A549 (cell line): Measurements from ENCODE around the gene CHKA. TPM values are rescaled to one million over a fixed set of nuclear protein-coding genes. Genes with fewer than 3 reads are reported as not detected.

Experiments
- ATAC-seq, 2 experiments: fragments of 200-7000 bp in 1 of 2; fragments of >200 bp in 1 of 2; cut with Nextera tagmentation in 1 of 2; cut with Tn5 transposase in 1 of 2; 3 replicates each; pipeline versions ENCODE4 v1.8.0 to v1.9.1; 2018 to 2020; ENCODE audit warnings: mild to moderate bottlenecking in 1 of 2, moderate library complexity in 1 of 2
- CTCF ChIA-PET: fragments of 300-600 bp; sonication (Branson Sonifier 250); formaldehyde crosslinking; extraction: SDS; loops from one replicate; lab custom pipeline; 2021; ENCODE audit warnings: antibody characterized with exemption, inconsistent platforms; lab: Yijun Ruan, JAX
- POLR2A ChIA-PET: fragments of 350-600 bp; formaldehyde crosslinking; extraction: SDS; loops from one replicate; lab custom pipeline; 2021; ENCODE audit warnings: antibody characterized with exemption, inconsistent platforms; lab: Yijun Ruan, JAX
- DNase-seq, 2 experiments: peaks; one replicate each; pipeline versions ENCODE4 v3.0.0 to v3.0.0-alpha.2; 2011 to 2016; ENCODE audit warnings: low read depth in 1 of 2, low spot score in 1 of 2
- FAIRE-seq: peaks from 2 replicates; lab custom pipeline; 2011; peaks lifted over from hg19 to GRCh38; lab: Jason Lieb, UNC
- H3K27ac ChIP-seq, 2 experiments: fragments of >200 bp; sonication (Bioruptor Twin); formaldehyde crosslinking; 3 replicates each; pipeline ENCODE4 v1.5.1; 2016 to 2017
- H3K4me1 ChIP-seq: fragments of >200 bp; sonication (Bioruptor Twin); formaldehyde crosslinking; 3 replicates; pipeline ENCODE4 v1.6.1; 2016
- H3K4me2 ChIP-seq: fragments of >200 bp; sonication (Bioruptor Twin); formaldehyde crosslinking; 3 replicates; pipeline ENCODE4 v1.6.1; 2016
- H3K4me3 ChIP-seq: fragments of >200 bp; sonication (Bioruptor Twin); formaldehyde crosslinking; 3 replicates; pipeline ENCODE4 v1.5.1; 2016
- H3K9me3 ChIP-seq: fragments of >200 bp; sonication (Bioruptor Twin); formaldehyde crosslinking; 3 replicates; pipeline ENCODE4 v1.6.1; 2016
- EHF ChIP-seq: fragments of 250-450 bp; sonication (Bioruptor Pico); IDR thresholded peaks from 2 replicates; pipeline ENCODE4 v1.5.0; 2020; ENCODE audit warnings: mild to moderate bottlenecking
- EHMT2 ChIP-seq: fragments of 200-600 bp; sonication (generic); IDR thresholded peaks from 2 replicates; pipeline ENCODE4 v1.6.1; 2016; ENCODE audit warnings: antibody characterized with exemption, low read depth, mild to moderate bottlenecking, moderate library complexity
- FOSB ChIP-seq: fragments of 250-450 bp; sonication (Bioruptor Pico); IDR thresholded peaks from 2 replicates; pipeline ENCODE4 v1.5.0; 2020; ENCODE audit warnings: mild to moderate bottlenecking, moderate library complexity
- JUNB ChIP-seq: fragments of >200 bp; sonication (Bioruptor Twin); formaldehyde crosslinking; IDR thresholded peaks from 2 replicates; pipeline ENCODE4 v1.6.1; 2016
- MYC ChIP-seq: IDR thresholded peaks from 2 replicates; pipeline ENCODE4 v1.6.1; 2012; ENCODE audit warnings: mild to moderate bottlenecking, inconsistent platforms, low read length, improper control_type of control experiment, borderline replicate concordance
- PHF8 ChIP-seq: fragments of 200-600 bp; sonication (generic); IDR thresholded peaks from 2 replicates; pipeline ENCODE4 v1.6.1; 2016; ENCODE audit warnings: low read depth, mild to moderate bottlenecking, antibody characterized with exemption, moderate library complexity, borderline replicate concordance
- RCOR1 ChIP-seq: fragments of 150-350 bp; IDR thresholded peaks from 2 replicates; pipeline ENCODE4 v1.6.1; 2014; ENCODE audit warnings: antibody characterized with exemption, low read length, low read depth
- RFX5 ChIP-seq: fragments of 450-650 bp; IDR thresholded peaks from 2 replicates; pipeline ENCODE4 v1.7.1; 2014; ENCODE audit warnings: antibody characterized with exemption, mild to moderate bottlenecking, moderate library complexity
- TP53 ChIP-seq: fragments of 250-450 bp; sonication (Bioruptor Pico); IDR thresholded peaks from 2 replicates; pipeline ENCODE4 v1.5.0; 2021; ENCODE audit warnings: mild to moderate bottlenecking, moderate library complexity
- ZFP36 ChIP-seq: fragments of 450-650 bp; IDR thresholded peaks from 2 replicates; pipeline ENCODE4 v1.6.1; 2014; ENCODE audit warnings: borderline replicate concordance; ENCODE audit not compliant: partially characterized antibody
- ZSCAN20 ChIP-seq: fragments of 250-450 bp; sonication (Bioruptor Pico); IDR thresholded peaks from 2 replicates; pipeline ENCODE4 v1.8.0; 2022; ENCODE audit warnings: mild to moderate bottlenecking, moderate library complexity
- WGBS: methylation state at CpG from one replicate; pipeline ENCODE4 v1.1.6; 2017; ENCODE audit errors: missing lambda C conversion rate; 5-methylcytosine and 5-hydroxymethylcytosine counted together
- polyA plus RNA-seq, 4 experiments: library from polyadenylated mRNA; depleted of rRNA in 3 of 4; stranded (reverse); fragments of >200 nt; fragmentation: RNase III in 1 of 4; extraction: RNeasy Plus Mini Kit Qiagen cat#74134 plus additional on column Dnase treatment in 1 of 4; gene quantifications; 2 replicates in 3 of 4; 3 replicates in 1 of 4; pipeline ENCODE4 v1.2.3, GENCODE V29; 2011 to 2017
- TF ChIP-seq, protein P1 (sequence below): fragments of 200-600 bp; sonication (generic); IDR thresholded peaks from 2 replicates; pipeline ENCODE4 v1.6.1; 2016; ENCODE audit warnings: antibody characterized with exemption, mild to moderate bottlenecking, moderate library complexity
- TF ChIP-seq, protein P2 (sequence below): fragments of 150-350 bp; IDR thresholded peaks from 2 replicates; pipeline ENCODE4 v1.6.1; 2014; ENCODE audit warnings: low read depth, mild to moderate bottlenecking, low read length
- TF ChIP-seq, protein P3 (sequence below): fragments of 450-650 bp; IDR thresholded peaks from 2 replicates; pipeline ENCODE4 v1.6.1; 2014; ENCODE audit warnings: antibody characterized with exemption
- TF ChIP-seq, protein P4 (sequence below): fragments of 250-450 bp; sonication (Bioruptor Pico); IDR thresholded peaks from 2 replicates; pipeline ENCODE4 v1.5.0; 2021; ENCODE audit warnings: mild to moderate bottlenecking, moderate library complexity, borderline replicate concordance
- TF ChIP-seq, protein P5 (sequence below): fragments of >200 bp; sonication (Bioruptor Twin); formaldehyde crosslinking; IDR thresholded peaks from 2 replicates; pipeline ENCODE4 v1.6.1; 2016

The CHKA gene
- polyA plus RNA-seq, 2 of the 4 experiments (the other 2 are of a cell fraction), result 14.2 to 21.7 TPM

DNA sequence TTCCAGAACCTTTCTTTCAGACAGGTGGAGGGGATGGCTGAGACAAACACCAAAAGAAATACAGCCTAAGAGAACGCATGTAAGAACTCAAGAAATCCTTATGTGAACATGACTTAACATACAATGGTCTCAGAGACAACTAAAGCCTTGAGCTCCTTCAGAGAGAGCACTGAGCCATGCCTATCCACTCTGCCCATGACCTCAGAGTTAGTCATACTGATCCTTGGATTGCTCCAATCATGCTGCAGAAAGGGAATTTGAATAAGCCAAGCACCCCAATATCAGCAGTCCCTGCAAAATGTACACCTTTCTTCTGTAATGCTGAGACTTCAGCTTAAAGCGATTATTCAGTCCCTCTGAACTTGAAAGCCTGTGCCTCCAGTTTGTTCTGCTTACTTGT is 43.2 kb upstream of the CHKA start:
- ChIA-PET POLR2A (no interaction called here), CTCF (interaction anchor here (0.7 to 1.6 kb wide), 4 partner anchors 9 to 48 kb away, joined by 3 read pairs; no protein-coding TSS in a partner anchor)
- no peak for TF ChIP-seq EHF (CRISPR knock-in tag)
- TF ChIP-seq RFX5, result no peak
- TF ChIP-seq TP53 (CRISPR knock-in tag), result no peak
- TF ChIP-seq, protein P1, sequence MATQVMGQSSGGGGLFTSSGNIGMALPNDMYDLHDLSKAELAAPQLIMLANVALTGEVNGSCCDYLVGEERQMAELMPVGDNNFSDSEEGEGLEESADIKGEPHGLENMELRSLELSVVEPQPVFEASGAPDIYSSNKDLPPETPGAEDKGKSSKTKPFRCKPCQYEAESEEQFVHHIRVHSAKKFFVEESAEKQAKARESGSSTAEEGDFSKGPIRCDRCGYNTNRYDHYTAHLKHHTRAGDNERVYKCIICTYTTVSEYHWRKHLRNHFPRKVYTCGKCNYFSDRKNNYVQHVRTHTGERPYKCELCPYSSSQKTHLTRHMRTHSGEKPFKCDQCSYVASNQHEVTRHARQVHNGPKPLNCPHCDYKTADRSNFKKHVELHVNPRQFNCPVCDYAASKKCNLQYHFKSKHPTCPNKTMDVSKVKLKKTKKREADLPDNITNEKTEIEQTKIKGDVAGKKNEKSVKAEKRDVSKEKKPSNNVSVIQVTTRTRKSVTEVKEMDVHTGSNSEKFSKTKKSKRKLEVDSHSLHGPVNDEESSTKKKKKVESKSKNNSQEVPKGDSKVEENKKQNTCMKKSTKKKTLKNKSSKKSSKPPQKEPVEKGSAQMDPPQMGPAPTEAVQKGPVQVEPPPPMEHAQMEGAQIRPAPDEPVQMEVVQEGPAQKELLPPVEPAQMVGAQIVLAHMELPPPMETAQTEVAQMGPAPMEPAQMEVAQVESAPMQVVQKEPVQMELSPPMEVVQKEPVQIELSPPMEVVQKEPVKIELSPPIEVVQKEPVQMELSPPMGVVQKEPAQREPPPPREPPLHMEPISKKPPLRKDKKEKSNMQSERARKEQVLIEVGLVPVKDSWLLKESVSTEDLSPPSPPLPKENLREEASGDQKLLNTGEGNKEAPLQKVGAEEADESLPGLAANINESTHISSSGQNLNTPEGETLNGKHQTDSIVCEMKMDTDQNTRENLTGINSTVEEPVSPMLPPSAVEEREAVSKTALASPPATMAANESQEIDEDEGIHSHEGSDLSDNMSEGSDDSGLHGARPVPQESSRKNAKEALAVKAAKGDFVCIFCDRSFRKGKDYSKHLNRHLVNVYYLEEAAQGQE, result no peak
- TF ChIP-seq FOSB, result no peak
- no peak for TF ChIP-seq MYC
- TF ChIP-seq, protein P2, sequence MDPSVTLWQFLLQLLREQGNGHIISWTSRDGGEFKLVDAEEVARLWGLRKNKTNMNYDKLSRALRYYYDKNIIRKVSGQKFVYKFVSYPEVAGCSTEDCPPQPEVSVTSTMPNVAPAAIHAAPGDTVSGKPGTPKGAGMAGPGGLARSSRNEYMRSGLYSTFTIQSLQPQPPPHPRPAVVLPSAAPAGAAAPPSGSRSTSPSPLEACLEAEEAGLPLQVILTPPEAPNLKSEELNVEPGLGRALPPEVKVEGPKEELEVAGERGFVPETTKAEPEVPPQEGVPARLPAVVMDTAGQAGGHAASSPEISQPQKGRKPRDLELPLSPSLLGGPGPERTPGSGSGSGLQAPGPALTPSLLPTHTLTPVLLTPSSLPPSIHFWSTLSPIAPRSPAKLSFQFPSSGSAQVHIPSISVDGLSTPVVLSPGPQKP, result no peak
- TF ChIP-seq, protein P3, sequence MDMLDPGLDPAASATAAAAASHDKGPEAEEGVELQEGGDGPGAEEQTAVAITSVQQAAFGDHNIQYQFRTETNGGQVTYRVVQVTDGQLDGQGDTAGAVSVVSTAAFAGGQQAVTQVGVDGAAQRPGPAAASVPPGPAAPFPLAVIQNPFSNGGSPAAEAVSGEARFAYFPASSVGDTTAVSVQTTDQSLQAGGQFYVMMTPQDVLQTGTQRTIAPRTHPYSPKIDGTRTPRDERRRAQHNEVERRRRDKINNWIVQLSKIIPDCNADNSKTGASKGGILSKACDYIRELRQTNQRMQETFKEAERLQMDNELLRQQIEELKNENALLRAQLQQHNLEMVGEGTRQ, result no peak
- TF ChIP-seq, protein P4, sequence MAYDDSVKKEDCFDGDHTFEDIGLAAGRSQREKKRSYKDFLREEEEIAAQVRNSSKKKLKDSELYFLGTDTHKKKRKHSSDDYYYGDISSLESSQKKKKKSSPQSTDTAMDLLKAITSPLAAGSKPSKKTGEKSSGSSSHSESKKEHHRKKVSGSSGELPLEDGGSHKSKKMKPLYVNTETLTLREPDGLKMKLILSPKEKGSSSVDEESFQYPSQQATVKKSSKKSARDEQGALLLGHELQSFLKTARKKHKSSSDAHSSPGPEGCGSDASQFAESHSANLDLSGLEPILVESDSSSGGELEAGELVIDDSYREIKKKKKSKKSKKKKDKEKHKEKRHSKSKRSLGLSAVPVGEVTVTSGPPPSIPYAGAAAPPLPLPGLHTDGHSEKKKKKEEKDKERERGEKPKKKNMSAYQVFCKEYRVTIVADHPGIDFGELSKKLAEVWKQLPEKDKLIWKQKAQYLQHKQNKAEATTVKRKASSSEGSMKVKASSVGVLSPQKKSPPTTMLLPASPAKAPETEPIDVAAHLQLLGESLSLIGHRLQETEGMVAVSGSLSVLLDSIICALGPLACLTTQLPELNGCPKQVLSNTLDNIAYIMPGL (CRISPR knock-in tag), result no peak
- no peak for TF ChIP-seq ZFP36
- no peak for TF ChIP-seq PHF8
- TF ChIP-seq JUNB, result no peak
- TF ChIP-seq, protein P5, sequence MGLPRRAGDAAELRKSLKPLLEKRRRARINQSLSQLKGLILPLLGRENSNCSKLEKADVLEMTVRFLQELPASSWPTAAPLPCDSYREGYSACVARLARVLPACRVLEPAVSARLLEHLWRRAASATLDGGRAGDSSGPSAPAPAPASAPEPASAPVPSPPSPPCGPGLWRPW, result no peak
- TF ChIP-seq EHMT2, result no peak
- no peak for FAIRE-seq
- no peak overlapping the region for H3K27ac ChIP-seq
- WGBS, result 87% methylated on average over 2 of the region's 2 CpGs
- no peak overlapping the region for H3K4me2 ChIP-seq
- ATAC-seq, result peak in 1 of 2 experiments; percentile 54; a peak in 2 of 6 replicates
- H3K9me3 ChIP-seq, result no peaks in the 10 kb centered on the region
- no peaks in the 10 kb centered on the region for H3K4me1 ChIP-seq
- DNase-seq, result no peak
- H3K4me3 ChIP-seq, result no peak overlapping the region

DNA sequence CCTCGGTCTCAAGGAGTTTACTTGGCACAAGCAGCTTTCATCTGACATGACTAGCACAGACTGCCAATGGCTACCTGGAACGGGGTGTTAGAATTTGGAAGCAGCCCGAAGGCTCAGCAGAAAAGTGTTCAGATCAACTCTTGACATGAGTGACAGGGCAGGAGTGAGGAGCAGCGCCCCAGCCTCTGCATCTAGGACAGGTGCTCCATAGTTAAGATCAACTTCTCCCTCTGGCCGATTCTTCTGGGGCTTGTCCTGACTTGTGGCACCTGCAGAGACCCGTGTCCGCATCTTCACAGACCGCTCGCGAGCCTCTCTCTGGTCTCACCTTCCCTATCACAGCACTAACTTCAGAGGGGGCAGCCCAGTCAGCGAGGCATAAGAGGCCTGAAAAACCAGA is 42.5 kb upstream of the CHKA start:
- FAIRE-seq (no peak), ATAC-seq (no peak), DNase-seq (no peak)
- CTCF ChIA-PET, result interaction anchor here (1.1 to 1.6 kb wide), 4 partner anchors 9 to 42 kb away, joined by 3 read pairs; no protein-coding TSS in a partner anchor
- 92% methylated on average over 11 of the region's 11 CpGs for WGBS
- H3K4me2 ChIP-seq, result no peak overlapping the region
- H3K4me3 ChIP-seq, result no peak overlapping the region
- no peak for TF ChIP-seq ZSCAN20 (CRISPR knock-in tag)
- TF ChIP-seq RCOR1, result no peak
- no peaks in the 10 kb centered on the region for H3K9me3 ChIP-seq
- no peaks in the 10 kb centered on the region for H3K4me1 ChIP-seq
- no peak overlapping the region for H3K27ac ChIP-seq
- POLR2A ChIA-PET, result no interaction called here
